Caco-2 (cell line): Measurements from ENCODE around the gene GPR39. TPM values are rescaled to one million over a fixed set of nuclear protein-coding genes. Genes with fewer than 3 reads are reported as not detected.

Source experiments
- BruUV-seq: library from RNA; stranded (reverse); fragments of 400-500 nt; replicated peaks from 2 replicates; lab custom pipeline; 2021; lab: Mats Ljungman, UMichigan
- CTCF ChIA-PET: fragments of 300-600 bp; sonication (Branson Sonifier 250); formaldehyde crosslinking; loops from one replicate; lab custom pipeline; 2022; ENCODE audit warnings: antibody characterized with exemption; lab: Charles Lee
- POLR2A ChIA-PET: fragments of 300-600 bp; sonication (Branson Sonifier 250); formaldehyde crosslinking; loops from one replicate; lab custom pipeline; 2022; ENCODE audit warnings: antibody characterized with exemption; lab: Charles Lee
- DNase-seq, 2 experiments: peaks; one replicate each; pipeline versions ENCODE4 v3.0.0 to v3.0.0-alpha.2; 2020 to 2022
- H3K27me3 ChIP-seq: replicated peaks from 2 replicates; pipeline ENCODE4 v1.6.0; 2011; ENCODE audit warnings: low read length; ENCODE audit not compliant: control insufficient read depth, insufficient read depth
- H3K36me3 ChIP-seq: 2 replicates; pipeline ENCODE4 v1.5.1; 2011; ENCODE audit warnings: low read length; ENCODE audit not compliant: control insufficient read depth, insufficient read depth
- H3K4me1 ChIP-seq: fragments of 250-450 bp; sonication (Bioruptor Pico); 2 replicates; pipeline ENCODE4 v1.5.1; 2020; ENCODE audit warnings: mild to moderate bottlenecking
- H3K4me3 ChIP-seq: 2 replicates; pipeline ENCODE4 v1.5.1; 2011; ENCODE audit warnings: low read depth, mild to moderate bottlenecking, control low read depth, low read length
- H3K9me3 ChIP-seq: fragments of 250-450 bp; sonication (Bioruptor Pico); 2 replicates; pipeline ENCODE4 v1.5.1; 2020; ENCODE audit warnings: mild to moderate bottlenecking, moderate library complexity
- H3K27ac Mint-ChIP-seq: one replicate; pipeline ENCODE4 v1.8.0; 2022; ENCODE audit warnings: mixed read lengths; ENCODE audit not compliant: unreplicated experiment
- H3K27me3 Mint-ChIP-seq: one replicate; pipeline ENCODE4 v1.8.0; 2022; ENCODE audit warnings: mixed read lengths; ENCODE audit not compliant: insufficient read depth, unreplicated experiment
- H3K36me3 Mint-ChIP-seq: one replicate; pipeline ENCODE4 v1.8.0; 2022; ENCODE audit warnings: mild to moderate bottlenecking, mixed read lengths; ENCODE audit not compliant: insufficient read depth, unreplicated experiment
- H3K4me1 Mint-ChIP-seq: one replicate; pipeline ENCODE4 v1.8.0; 2022; ENCODE audit warnings: low read depth, mixed read lengths; ENCODE audit not compliant: unreplicated experiment
- H3K4me3 Mint-ChIP-seq: one replicate; pipeline ENCODE4 v1.8.0; 2022; ENCODE audit warnings: mild to moderate bottlenecking, moderate library complexity, mixed read lengths; ENCODE audit not compliant: unreplicated experiment
- H3K9me3 Mint-ChIP-seq: one replicate; pipeline ENCODE4 v1.8.0; 2022; ENCODE audit warnings: mixed read lengths; ENCODE audit not compliant: unreplicated experiment
- intact Hi-C: fragments of 100-400 bp; cut with micrococcal nuclease; formaldehyde crosslinking; loops from one replicate; pipeline ENCODE4 v1.10.0; 2022; ENCODE audit not compliant: unreplicated experiment
- total RNA-seq: library from RNA; stranded (reverse); gene quantifications from 2 replicates; pipeline ENCODE4 v1.2.3, GENCODE V29; 2022
- TF ChIP-seq, protein P1 (sequence below), 2 experiments: fragments of 200-600 bp in 1 of 2; IDR thresholded peaks; 1 replicate in 1 of 2; 2 replicates in 1 of 2; pipeline versions ENCODE4 v1.5.1 to v1.8.0; 2011 to 2022; ENCODE audit warnings: antibody characterized with exemption in 1 of 2, control low read depth in 1 of 2, inconsistent platforms in 1 of 2, low read depth in 1 of 2, low read length in 1 of 2, mild to moderate bottlenecking in 1 of 2, moderate library complexity in 1 of 2; ENCODE audit not compliant: insufficient read depth in 1 of 2, severe bottlenecking in 1 of 2, unreplicated experiment in 1 of 2

The GPR39 gene
- total RNA-seq, 1 experiment from 2014 or later, result 26.8 TPM

DNA sequence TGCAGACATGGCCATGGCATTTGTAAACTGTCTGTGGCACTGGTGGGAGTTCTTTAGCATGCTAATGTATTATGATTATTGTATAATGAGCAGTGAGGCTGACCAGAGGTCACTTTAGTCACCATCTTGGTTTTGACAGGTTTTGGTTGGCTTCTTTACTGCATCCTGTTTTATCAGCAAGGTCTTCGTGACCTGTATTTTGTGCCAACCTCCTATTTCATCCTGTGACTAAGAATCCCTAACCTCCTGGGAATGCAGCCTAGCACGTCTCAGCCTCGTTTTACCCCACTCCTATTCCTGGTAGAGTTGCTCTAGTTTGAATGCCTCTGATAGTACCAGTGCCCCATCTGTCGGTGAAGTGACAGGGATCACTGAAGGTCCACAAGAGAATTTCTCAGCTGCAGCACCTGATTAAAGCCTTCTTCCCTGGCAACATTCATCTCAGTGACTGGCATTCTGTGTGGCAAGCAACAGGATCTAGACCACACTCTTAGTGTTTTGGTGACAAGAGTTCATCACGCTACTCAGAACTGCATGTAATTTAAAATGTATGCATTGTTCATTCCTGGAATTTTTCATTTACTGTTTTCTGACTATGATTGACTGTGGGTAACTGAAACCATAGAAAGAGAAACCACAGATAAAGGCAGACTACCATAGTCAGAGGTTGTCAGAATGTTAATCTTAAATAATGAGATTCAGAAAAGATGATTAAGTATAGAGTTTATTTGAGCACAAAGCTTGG is 43.0 kb upstream of the GPR39 start:
- intact Hi-C loops, result no loop called here
- TF ChIP-seq, protein P1, sequence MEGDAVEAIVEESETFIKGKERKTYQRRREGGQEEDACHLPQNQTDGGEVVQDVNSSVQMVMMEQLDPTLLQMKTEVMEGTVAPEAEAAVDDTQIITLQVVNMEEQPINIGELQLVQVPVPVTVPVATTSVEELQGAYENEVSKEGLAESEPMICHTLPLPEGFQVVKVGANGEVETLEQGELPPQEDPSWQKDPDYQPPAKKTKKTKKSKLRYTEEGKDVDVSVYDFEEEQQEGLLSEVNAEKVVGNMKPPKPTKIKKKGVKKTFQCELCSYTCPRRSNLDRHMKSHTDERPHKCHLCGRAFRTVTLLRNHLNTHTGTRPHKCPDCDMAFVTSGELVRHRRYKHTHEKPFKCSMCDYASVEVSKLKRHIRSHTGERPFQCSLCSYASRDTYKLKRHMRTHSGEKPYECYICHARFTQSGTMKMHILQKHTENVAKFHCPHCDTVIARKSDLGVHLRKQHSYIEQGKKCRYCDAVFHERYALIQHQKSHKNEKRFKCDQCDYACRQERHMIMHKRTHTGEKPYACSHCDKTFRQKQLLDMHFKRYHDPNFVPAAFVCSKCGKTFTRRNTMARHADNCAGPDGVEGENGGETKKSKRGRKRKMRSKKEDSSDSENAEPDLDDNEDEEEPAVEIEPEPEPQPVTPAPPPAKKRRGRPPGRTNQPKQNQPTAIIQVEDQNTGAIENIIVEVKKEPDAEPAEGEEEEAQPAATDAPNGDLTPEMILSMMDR (IDR thresholded peaks at IDR 0.05; ENCODE audit: insufficient read depth in 1 of 2, low read depth in 1 of 2, low read length in 1 of 2, severe bottlenecking in 1 of 2, unreplicated experiment in 1 of 2), result no peak
- no TSS peak for BruUV-seq
- DNase-seq, result no peak
- ChIA-PET POLR2A (no interaction called here), CTCF (no interaction called here)
- Histone ChIP-seq H3K27me3 (no peaks in the 10 kb centered on the region), H3K4me1 (no peaks in the 10 kb centered on the region), H3K4me3 (no peak overlapping the region), H3K9me3 (no peaks in the 10 kb centered on the region; the same call in 1 of the 2 replicates), H3K36me3 (no peaks in the 10 kb centered on the region)
- H3K9me3 Mint-ChIP-seq, result peaks cover 12% of the 10 kb centered on the region
- H3K4me1 Mint-ChIP-seq, result no peaks in the 10 kb centered on the region
- no peak overlapping the region for H3K4me3 Mint-ChIP-seq
- H3K27me3 Mint-ChIP-seq, result no peaks in the 10 kb centered on the region
- no peak overlapping the region for H3K27ac Mint-ChIP-seq
- no peaks in the 10 kb centered on the region for H3K36me3 Mint-ChIP-seq

DNA sequence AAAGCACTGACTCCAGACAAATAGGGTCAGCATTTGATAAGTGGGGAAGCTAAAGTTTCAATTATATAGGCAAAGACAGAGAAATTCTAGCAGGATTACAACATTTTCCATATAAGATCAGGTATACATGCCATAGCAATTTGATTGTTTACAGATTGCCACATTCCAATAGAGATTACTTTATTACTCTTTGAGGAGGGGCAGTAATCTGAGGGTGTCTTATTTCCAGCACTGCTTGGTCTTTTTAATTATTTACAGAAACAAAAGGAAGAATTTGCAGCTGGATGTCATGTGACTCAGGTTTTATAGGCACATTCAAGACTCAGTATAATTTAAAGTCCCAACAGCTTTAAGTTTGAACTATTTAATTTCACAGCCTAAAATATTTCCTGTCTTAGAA is 42.5 kb upstream of the GPR39 start:
- no peaks in the 10 kb centered on the region for H3K27me3 ChIP-seq
- no peaks in the 10 kb centered on the region for H3K4me1 Mint-ChIP-seq
- no TSS peak for BruUV-seq
- H3K27ac Mint-ChIP-seq, result no peak overlapping the region
- no peaks in the 10 kb centered on the region for H3K36me3 Mint-ChIP-seq
- ChIA-PET POLR2A (no interaction called here), CTCF (no interaction called here)
- H3K4me3 Mint-ChIP-seq, result no peak overlapping the region
- intact Hi-C loops, result no loop called here
- H3K36me3 ChIP-seq, result no peaks in the 10 kb centered on the region
- no peak overlapping the region for H3K4me3 ChIP-seq
- peaks cover 5% of the 10 kb centered on the region; the same call in 1 of the 2 replicates for H3K9me3 ChIP-seq
- DNase-seq, result no peak
- no peaks in the 10 kb centered on the region for H3K4me1 ChIP-seq
- H3K9me3 Mint-ChIP-seq, result peaks cover 12% of the 10 kb centered on the region
- TF ChIP-seq, protein P1 (IDR thresholded peaks at IDR 0.05; ENCODE audit: insufficient read depth in 1 of 2, low read depth in 1 of 2, low read length in 1 of 2, severe bottlenecking in 1 of 2, unreplicated experiment in 1 of 2), result no peak
- H3K27me3 Mint-ChIP-seq, result no peaks in the 10 kb centered on the region

DNA sequence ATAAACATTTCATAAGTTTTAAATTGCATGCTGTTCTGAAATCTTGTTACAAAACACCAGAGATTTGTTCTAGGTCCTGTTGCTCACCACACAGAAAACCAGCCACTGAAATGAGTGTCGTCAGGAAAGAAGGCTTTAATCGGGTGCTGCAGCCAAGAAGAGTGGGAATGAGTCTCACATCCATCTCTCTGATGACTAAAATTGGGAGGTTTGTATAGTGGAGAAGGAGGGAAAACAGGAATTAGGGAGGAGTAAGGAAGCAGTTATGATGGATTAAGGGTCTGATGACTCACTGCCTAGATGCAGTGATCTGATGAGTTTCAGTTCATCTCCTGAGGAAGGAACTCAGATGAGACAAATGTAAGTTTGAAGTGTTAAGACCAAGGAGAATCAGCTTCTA is 42.1 kb upstream of the GPR39 start:
- BruUV-seq, result no TSS peak
- H3K36me3 ChIP-seq, result no peaks in the 10 kb centered on the region
- Mint-ChIP-seq H3K36me3 (no peaks in the 10 kb centered on the region), H3K27me3 (no peaks in the 10 kb centered on the region), H3K27ac (no peak overlapping the region), H3K9me3 (peaks cover 12% of the 10 kb centered on the region), H3K4me1 (no peaks in the 10 kb centered on the region), H3K4me3 (no peak overlapping the region)
- TF ChIP-seq, protein P1 (IDR thresholded peaks at IDR 0.05; ENCODE audit: insufficient read depth in 1 of 2, low read depth in 1 of 2, low read length in 1 of 2, severe bottlenecking in 1 of 2, unreplicated experiment in 1 of 2), result no peak
- intact Hi-C loops, result no loop called here
- H3K27me3 ChIP-seq, result no peaks in the 10 kb centered on the region
- no peak overlapping the region for H3K4me3 ChIP-seq
- no peak for DNase-seq
- H3K4me1 ChIP-seq, result no peaks in the 10 kb centered on the region
- POLR2A ChIA-PET, result no interaction called here
- CTCF ChIA-PET, result no interaction called here
- peaks cover 6% of the 10 kb centered on the region; the same call in 1 of the 2 replicates for H3K9me3 ChIP-seq
